ENCODE data around the gene HMGXB3.

Gene HMGXB3

DNA sequence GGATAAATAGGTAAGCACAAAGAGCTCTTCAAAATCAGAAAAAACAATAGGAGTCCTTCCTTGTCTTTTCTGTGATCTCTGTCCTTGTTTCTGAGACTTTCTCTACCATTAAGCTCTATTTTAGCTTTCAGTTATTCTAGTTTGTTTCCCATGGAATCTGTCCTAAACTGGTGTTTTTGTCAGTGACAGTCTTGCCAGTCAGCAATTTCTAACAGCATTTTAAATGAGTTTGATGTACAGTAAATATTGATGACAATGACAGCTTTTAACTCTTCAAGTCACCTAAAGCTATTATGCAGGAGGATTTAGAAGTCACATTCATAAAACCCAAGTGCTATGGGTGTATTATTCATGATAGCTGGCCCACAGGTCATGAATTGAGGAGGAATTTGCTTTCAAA lies 18.0 kb upstream of the HMGXB3 start:
- DNase-seq, result no peak

DNA sequence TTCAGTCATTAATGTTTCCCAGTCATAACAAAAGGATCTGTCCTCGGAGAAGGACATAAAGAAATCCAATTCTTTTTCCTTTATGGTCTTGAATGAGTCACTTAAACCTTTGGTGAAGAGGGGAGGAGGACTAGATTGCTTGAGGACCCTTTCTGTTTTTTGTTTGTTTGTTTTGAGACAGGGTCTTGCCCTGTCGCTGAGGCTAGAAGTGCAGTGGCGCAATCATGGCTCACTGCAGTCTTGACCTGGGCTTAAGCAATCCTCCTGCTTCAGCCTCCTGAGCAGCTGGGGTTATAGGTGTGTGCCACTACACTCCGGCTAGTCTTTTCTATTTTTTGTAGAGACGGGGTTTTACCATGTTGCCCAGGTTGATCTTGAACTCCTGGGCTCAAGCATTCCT lies 12.4 kb upstream of the HMGXB3 start:
- DNase-seq, result no peak

DNA sequence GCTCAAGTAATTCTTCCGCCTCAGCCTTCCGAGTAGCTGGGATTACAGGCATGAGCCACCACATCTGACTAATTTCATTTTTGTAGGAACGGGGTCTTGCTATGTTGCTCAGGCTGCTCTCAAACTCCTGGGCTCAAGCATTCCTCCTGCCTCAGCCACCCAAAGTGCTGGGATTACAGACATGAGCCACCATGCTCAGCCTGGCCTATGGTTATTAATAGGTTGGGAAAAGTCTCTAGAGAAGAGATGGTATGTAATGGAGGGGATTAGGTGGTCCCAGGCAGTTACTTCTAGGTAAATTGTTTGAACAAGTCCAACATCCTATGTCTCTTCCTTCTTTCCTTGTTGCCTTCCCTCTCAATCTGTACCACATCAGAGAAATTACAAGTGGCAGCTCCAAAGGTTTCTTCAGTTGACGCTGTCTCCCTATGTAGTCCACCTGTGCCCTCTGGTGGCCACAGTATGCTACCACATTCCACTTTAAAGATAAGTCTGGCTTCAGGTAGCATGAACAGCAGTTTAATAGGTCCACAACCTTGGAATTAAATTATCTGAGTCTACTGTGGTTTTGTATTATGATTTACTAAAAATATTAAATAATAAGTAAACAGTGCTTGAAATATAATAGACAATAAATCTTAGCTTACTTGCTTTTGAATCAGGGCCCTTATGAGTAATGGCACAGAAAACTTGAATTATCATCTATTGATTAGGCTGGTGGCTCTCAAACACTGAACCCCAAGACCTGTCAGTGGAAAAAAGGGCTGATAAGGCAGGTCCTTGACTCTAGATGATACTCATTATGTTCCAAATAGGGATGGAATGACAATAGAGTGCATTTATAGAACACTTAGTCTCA lies 9.8 kb upstream of the HMGXB3 start:
- peak; percentile 59 for DNase-seq

- DNase-seq, result no peak
These were observed 7.1 kb upstream of the HMGXB3 start for GRCh38 chr5:149993471-149993870.

DNA sequence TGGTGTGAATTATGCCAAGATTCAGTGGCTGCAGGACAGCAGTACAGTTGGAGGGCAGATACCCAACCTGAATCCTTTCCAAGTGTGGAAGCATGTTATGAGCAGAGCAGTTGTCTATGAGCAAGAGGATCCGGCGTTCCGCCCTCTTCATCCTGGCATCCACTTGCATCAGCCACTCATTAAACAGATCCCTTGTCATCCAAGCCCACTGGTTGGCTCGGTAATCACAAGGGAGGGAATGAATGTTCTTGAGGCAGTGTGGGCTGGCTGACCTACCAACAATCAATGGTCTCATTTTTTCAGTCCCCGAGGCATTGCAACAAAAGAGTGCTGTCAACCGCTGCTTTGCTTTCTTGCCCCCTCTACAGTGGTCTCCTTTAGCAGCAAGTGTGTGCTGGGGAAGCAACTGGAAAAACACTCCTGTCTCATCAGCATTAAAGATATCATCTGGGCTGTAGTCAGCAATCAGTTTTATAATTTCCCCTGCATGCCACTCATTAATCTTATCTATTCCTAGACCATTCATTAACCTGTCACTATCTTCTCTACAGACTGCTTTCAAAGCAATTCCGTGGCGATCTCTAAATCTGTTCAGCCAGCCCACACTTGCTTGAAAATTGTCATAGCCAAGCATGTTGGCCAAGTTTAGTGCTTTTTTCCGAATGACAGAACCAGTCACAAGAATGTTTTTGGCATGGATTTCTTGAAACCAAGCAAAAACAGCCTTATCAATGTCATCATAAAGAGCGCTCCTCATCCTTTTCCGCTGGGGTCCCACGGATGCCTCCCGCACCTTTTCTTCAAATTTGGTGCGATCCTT lies 4.9 kb upstream of the HMGXB3 start:
- DNase-seq, result no peak

DNA sequence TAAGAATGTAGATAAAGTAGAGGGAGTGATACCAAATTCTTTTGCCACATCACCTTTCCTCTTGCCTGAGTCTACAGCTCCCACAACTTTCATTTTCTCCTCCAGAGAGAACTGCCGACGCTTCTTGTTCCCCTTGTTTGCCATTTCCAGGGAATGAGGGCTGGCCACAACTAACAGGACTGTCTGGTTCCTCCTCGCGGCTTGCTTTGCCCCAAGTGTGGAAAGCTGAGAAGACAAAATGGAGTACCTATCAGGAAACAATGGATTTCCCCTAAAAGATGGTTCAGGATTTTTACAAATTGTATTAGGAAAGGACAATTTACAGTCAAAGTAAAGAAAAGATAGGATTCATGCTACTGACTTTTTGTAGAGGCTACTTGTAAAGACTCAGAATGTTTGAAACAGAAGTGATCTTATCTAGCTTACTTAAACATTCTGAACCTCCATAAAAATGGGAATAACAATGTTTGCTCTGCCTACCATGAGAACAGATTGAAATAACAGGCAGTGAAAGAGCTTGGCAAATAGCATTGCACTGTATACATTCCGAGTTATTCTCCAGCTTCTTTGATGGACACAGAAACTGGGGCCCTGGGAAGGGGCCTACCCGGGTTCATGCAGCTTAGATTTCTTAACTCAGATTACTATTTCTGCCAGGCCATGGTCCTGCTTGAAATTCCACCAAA lies 4.2 kb upstream of the HMGXB3 start:
- no peak for DNase-seq

DNA sequence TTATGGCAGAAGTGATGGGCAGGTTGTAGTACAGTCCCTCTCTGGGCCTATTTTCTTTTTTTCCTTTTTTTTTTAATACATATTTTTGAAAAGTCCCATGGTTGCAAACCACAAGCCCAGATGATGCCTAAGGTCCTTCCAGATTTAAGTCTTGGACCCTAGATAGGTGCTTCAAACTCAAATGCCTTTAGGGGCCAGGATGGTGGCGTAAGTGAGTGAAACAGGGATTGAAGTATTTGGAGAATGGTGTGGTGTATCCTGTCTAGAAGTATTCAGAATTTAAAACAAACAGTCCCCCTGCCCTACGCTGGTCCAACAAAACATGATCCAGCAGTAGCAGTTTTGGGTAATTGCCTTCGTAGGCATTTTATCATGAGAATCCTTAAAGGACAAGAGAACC lies 2.3 kb upstream of the HMGXB3 start:
- DNase-seq, result no peak

- DNase-seq, result no peak
These were observed 1.2 kb upstream of the HMGXB3 start for GRCh38 chr5:149999359-149999758.

- no peak for DNase-seq
These were observed 678 bp upstream of the HMGXB3 start for GRCh38 chr5:149999866-150000255.

GRCh38 chr5:150000990-150001659 lies 586 bp downstream of the HMGXB3 start:
- DNase-seq, result peak; percentile 30

GRCh38 chr5:150001660-150002486 lies 1.3 kb downstream of the HMGXB3 start:
- peak; percentile 60 for DNase-seq

GRCh38 chr5:150006318-150006717 lies 5.8 kb downstream of the HMGXB3 start:
- no peak for DNase-seq

DNA sequence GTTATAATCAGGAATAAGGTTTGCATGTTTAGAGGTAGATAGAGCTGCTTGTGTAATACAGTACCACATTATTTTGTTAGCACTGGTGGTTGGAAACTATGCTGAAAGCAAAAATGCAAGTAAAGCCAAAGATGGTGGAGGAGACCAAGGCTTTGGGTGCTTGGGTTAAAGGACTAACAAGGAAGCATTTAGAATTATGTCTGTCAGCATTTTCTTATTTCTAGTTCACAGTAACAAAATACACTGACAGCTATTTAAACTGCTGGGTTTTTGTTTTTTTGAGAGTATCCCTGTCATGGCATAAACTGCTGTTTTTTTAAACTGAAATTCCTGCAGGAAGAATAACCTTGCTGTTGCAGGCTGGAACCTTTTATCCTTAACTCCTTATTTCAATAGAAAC lies 6.5 kb downstream of the HMGXB3 start:
- no peak for DNase-seq

DNA sequence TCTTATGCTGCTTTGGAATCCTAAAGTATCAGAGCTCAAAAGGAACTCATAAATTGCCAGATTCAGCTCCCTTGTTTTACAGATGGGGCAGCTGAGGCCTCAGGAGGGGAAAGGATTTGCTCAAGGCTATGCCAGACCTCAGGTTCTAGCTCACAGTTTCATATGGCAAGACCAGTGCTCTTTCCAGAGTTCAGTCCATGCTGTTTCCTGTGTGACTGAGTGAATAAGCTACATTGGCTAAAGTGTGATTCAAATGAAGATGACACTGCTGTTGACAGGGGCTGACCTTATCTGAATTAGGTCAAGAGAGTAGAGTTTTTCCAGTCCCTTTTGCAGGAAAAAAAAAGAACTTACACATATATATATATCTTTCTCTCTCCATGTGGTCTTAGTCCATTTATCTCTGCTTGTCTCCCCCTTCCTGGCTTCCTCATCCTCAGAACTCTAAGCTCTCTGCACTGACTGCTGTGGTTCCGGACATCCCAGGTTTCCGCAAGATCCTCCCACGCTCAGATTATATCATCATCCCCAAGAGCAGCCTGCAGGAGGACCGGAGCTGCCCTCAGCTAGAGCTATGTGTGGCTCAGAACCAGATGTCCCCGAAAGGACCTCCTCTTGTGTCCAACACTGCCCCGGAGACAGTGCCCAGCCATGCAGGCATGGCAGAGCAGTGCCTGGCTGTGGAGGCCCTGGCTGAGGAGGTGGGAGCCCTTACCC lies 9.3 kb downstream of the HMGXB3 start:
- DNase-seq, result no peak

DNA sequence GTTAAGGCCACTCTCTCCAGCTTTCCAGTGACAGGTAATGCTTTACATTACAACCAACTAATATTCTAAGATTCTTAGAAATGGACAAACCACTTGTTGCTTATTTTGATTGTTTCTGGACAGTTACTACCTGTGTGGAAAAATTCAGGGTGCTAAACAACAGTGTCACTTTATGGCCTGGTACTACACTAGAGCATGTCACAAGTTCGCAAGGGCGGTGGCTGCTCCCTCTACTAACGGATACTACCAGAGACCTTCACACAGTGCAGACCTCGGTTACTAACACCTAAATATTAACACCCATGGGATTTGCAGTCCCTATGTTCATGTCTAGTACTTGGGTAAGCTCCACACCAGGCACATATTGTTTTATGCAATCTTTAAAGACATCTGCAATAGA lies 13.4 kb downstream of the HMGXB3 start:
- DNase-seq, result no peak

DNA sequence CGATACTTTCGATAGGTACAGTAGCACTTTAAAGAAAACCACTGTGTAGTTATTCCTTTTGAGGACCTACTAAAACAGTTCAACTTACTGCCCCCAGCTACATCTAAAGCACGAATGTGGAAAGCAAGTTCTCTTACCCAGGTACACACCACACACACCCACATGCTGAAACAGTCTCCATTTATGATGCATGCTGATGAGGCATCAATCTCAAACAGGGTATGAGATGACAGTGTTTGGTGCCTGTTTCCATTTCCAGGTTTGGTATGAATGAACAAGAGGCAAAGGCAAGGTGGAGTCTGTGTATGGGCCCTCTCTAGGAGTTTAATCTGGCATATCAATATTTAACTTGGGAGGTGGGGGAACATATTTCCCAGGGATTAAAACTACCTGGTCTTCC lies 13.9 kb downstream of the HMGXB3 start:
- no peak for DNase-seq

GRCh38 chr5:150015415-150015814 lies 14.9 kb downstream of the HMGXB3 start:
- DNase-seq, result no peak

GRCh38 chr5:150016537-150016936 lies 16.0 kb downstream of the HMGXB3 start:
- no peak for DNase-seq

GRCh38 chr5:150017226-150018005 lies 16.9 kb downstream of the HMGXB3 start:
- no peak for DNase-seq

- DNase-seq, result no peak
These were observed 19.7 kb downstream of the HMGXB3 start for GRCh38 chr5:150020249-150020648.
